KOPT-K1 (cell line): ENCODE data around the gene LATS1.
"Not testable (repeated sequence)": the region's sequence is repeated elsewhere in the genome, so short reads cannot be mapped to it uniquely, and the experiment has no call there.

ENCODE experiments used
- H3K27ac ChIP-seq: fragments of 200-600 bp; sonication (generic); 2 replicates; pipeline ENCODE4 v1.5.1; 2016; ENCODE audit warnings: antibody characterized with exemption, mild to moderate bottlenecking, low read depth, low read length; ENCODE audit not compliant: poor library complexity, severe bottlenecking
- H3K36me3 ChIP-seq: fragments of 200-600 bp; sonication (generic); 2 replicates; pipeline ENCODE4 v1.5.1; 2017; ENCODE audit warnings: antibody characterized with exemption, mild to moderate bottlenecking, low read length, moderate library complexity; ENCODE audit not compliant: insufficient read depth
- H3K9me3 ChIP-seq: fragments of 200-600 bp; sonication (generic); 2 replicates; pipeline ENCODE4 v1.5.1; 2017; ENCODE audit warnings: antibody characterized with exemption, low read length, mild to moderate bottlenecking; ENCODE audit not compliant: insufficient read depth, poor library complexity, severe bottlenecking

LATS1 gene

GRCh38 chr6:149711711-149712110 is 6.2 kb downstream of the LATS1 start:
- Histone ChIP-seq H3K9me3 (no peaks in the 10 kb centered on the region), H3K27ac (no peak overlapping the region), H3K36me3 (peaks cover 21% of the 10 kb centered on the region; the same call in 1 of the 2 replicates)

- Histone ChIP-seq H3K36me3 (peaks cover 66% of the 10 kb centered on the region), H3K27ac (no peak overlapping the region), H3K9me3 (no peaks in the 10 kb centered on the region)
These were observed 16.2 kb downstream of the LATS1 start for GRCh38 chr6:149701714-149702113.

GRCh38 chr6:149699150-149699549 is 18.8 kb downstream of the LATS1 start:
- peaks cover 82% of the 10 kb centered on the region for H3K36me3 ChIP-seq
- no peak overlapping the region for H3K27ac ChIP-seq
- H3K9me3 ChIP-seq = no peaks in the 10 kb centered on the region

GRCh38 chr6:149698175-149698574 is 19.7 kb downstream of the LATS1 start:
- no peaks in the 10 kb centered on the region for H3K9me3 ChIP-seq
- no peak overlapping the region for H3K27ac ChIP-seq
- peaks cover 89% of the 10 kb centered on the region for H3K36me3 ChIP-seq

- Histone ChIP-seq H3K27ac (no peak overlapping the region), H3K9me3 (no peaks in the 10 kb centered on the region), H3K36me3 (peaks cover 96% of the 10 kb centered on the region)
These were observed 21.0 kb downstream of the LATS1 start for GRCh38 chr6:149696901-149697300.

GRCh38 chr6:149694921-149695320 is 23.0 kb downstream of the LATS1 start:
- no peak overlapping the region for H3K27ac ChIP-seq
- no peaks in the 10 kb centered on the region for H3K9me3 ChIP-seq
- H3K36me3 ChIP-seq = peaks cover 92% of the 10 kb centered on the region

GRCh38 chr6:149691201-149691600 is 26.7 kb downstream of the LATS1 start:
- H3K36me3 ChIP-seq = peaks cover 77% of the 10 kb centered on the region
- no peaks in the 10 kb centered on the region for H3K9me3 ChIP-seq

GRCh38 chr6:149686230-149686629 is 31.7 kb downstream of the LATS1 start:
- Histone ChIP-seq H3K9me3 (no peaks in the 10 kb centered on the region), H3K27ac (no peak overlapping the region), H3K36me3 (peaks cover 73% of the 10 kb centered on the region)

More at GRCh38 chr6:149691201-149691600, 26.7 kb downstream of the LATS1 start:
- H3K27ac ChIP-seq = no peak overlapping the region

GRCh38 chr6:149683256-149683859 is 34.5 kb downstream of the LATS1 start:
- Histone ChIP-seq H3K9me3 (no peaks in the 10 kb centered on the region), H3K27ac (no peak overlapping the region), H3K36me3 (peaks cover 78% of the 10 kb centered on the region)

- not testable (repeated sequence) for H3K27ac ChIP-seq, H3K9me3 ChIP-seq
- peaks cover 87% of the 10 kb centered on the region for H3K36me3 ChIP-seq
These were observed 36.1 kb downstream of the LATS1 start for GRCh38 chr6:149681845-149682244.

GRCh38 chr6:149681209-149681608 is 36.7 kb downstream of the LATS1 start:
- Histone ChIP-seq H3K27ac (no peak overlapping the region), H3K36me3 (peaks cover 91% of the 10 kb centered on the region), H3K9me3 (no peaks in the 10 kb centered on the region)

- peaks cover 91% of the 10 kb centered on the region for H3K36me3 ChIP-seq
- no peak overlapping the region for H3K27ac ChIP-seq
- H3K9me3 ChIP-seq = no peaks in the 10 kb centered on the region
These were observed 37.4 kb downstream of the LATS1 start for GRCh38 chr6:149680503-149680902.

- peaks cover 100% of the 10 kb centered on the region for H3K36me3 ChIP-seq
- not testable (repeated sequence) for H3K9me3 ChIP-seq, H3K27ac ChIP-seq
These were observed 45.6 kb downstream of the LATS1 start for GRCh38 chr6:149672265-149672664.

- no peak overlapping the region for H3K27ac ChIP-seq
- H3K36me3 ChIP-seq = peaks cover 84% of the 10 kb centered on the region
These were observed 57.9 kb downstream of the LATS1 start for GRCh38 chr6:149660028-149660427.

GRCh38 chr6:149657441-149657840 is 60.5 kb downstream of the LATS1 start:
- Histone ChIP-seq H3K36me3 (peaks cover 59% of the 10 kb centered on the region), H3K27ac (no peak overlapping the region), H3K9me3 (no peaks in the 10 kb centered on the region)

More at GRCh38 chr6:149660028-149660427, 57.9 kb downstream of the LATS1 start:
- no peaks in the 10 kb centered on the region for H3K9me3 ChIP-seq

GRCh38 chr6:149651056-149651455 is 66.8 kb downstream of the LATS1 start:
- H3K27ac ChIP-seq = no peak overlapping the region

More at GRCh38 chr6:149651056-149651455, 66.8 kb downstream of the LATS1 start:
- peaks cover 6% of the 10 kb centered on the region; the same call in 1 of the 2 replicates for H3K36me3 ChIP-seq
- H3K9me3 ChIP-seq = no peaks in the 10 kb centered on the region
